ENCODE data around the gene JARID2.

The JARID2 gene

DNA sequence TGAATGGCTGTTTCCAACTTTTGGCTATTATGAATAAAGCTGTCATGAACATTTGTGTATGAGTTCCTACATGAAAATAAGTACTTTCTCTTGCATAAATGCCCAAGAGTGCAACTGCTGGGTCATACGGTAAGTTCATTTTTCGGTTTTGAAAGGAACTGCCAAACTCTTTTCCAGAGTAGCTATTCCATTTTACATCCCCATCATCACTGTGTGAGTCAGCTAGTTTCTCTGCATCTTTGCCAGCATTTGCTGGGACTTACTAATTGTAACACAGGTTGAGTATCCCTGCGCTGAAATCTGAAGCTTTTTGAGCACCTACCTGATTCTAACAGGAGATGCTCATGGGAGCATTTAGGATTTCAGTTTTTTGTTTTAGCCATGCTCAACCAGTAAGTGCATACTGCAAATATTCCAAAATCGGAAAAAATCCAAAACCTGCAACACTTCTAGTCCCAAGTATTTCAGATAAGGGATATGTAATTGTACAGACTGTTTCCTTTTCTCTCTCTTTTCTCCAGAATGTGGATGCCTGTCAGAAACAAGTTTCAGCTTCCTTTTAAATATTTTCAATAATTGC, 298.5 kb downstream of the JARID2 start:
- no peak overlapping the region for H3K4me3 ChIP-seq (ENCODE audit: low read depth, low read length)
- TF ChIP-seq, protein P1, sequence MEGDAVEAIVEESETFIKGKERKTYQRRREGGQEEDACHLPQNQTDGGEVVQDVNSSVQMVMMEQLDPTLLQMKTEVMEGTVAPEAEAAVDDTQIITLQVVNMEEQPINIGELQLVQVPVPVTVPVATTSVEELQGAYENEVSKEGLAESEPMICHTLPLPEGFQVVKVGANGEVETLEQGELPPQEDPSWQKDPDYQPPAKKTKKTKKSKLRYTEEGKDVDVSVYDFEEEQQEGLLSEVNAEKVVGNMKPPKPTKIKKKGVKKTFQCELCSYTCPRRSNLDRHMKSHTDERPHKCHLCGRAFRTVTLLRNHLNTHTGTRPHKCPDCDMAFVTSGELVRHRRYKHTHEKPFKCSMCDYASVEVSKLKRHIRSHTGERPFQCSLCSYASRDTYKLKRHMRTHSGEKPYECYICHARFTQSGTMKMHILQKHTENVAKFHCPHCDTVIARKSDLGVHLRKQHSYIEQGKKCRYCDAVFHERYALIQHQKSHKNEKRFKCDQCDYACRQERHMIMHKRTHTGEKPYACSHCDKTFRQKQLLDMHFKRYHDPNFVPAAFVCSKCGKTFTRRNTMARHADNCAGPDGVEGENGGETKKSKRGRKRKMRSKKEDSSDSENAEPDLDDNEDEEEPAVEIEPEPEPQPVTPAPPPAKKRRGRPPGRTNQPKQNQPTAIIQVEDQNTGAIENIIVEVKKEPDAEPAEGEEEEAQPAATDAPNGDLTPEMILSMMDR (IDR thresholded peaks at IDR 0.05; ENCODE audit: low read depth, low read length) = no peak

DNA sequence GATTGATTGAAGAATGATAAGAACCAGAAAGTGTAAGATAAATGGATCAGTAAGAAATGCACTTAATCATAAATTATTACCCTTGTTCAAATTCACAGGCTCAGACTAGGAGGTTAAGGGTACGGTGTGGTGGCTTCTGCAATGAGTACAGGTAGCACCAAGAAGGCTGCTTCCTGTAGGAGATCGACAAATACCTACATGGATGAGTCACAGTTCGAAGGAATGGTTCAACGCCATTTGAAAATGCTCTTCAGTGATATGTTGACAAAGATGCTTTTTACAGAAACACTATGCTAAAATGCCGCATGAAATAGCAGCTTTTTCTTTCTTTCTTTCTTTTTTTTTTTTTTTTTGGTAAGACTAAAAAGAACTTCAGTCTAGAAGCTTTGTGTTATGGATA, 300.7 kb downstream of the JARID2 start:
- TF ChIP-seq, protein P1 (IDR thresholded peaks at IDR 0.05; ENCODE audit: low read depth, low read length) = no peak
- H3K4me3 ChIP-seq (ENCODE audit: low read depth, low read length) = no peak overlapping the region

DNA sequence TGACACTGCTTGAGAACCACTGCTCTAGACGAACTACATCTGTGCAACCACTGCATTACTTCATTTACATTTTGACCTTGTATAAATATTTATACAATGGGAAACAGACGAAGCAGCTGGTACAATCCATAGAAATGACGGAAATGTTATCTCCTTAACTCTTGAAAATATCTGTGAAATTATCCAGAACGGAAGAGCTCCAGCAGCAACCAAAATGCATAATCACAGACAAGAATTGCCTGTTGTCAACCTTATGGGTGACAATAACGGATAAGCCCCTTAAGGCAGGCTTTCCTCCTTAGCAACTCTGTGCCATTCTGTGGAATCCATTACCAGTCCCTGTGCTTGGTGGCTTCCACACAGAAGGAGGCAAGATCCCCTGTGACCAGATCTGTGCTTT, 301.5 kb downstream of the JARID2 start:
- TF ChIP-seq, protein P1 (IDR thresholded peaks at IDR 0.05; ENCODE audit: low read depth, low read length) = no peak

DNA sequence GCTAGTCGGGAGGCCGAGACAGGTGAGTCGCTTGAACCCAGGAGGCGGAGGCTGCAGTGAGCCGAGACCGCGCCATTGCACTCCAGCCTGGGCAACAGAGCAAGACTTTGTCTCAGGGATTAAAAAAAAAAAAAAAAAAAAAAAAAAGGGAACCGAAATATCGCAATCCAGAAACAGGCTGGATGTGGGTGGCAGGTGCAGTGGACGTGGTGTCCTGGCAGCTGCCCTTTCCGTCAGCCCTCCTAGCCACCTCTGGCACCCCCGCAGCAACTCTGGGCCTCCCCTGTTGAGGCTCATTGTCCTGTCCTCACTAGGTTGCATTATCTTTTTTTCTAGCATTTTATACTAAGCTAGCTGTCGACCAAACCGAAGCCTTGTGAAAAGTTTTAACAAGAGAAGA, 303.5 kb downstream of the JARID2 start:
- H3K4me3 ChIP-seq (ENCODE audit: low read depth, low read length) = no peak overlapping the region
- TF ChIP-seq, protein P1 (IDR thresholded peaks at IDR 0.05; ENCODE audit: low read depth, low read length) = no peak

More for the DNA sequence above, 301.5 kb downstream of the JARID2 start:
- no peak overlapping the region for H3K4me3 ChIP-seq (ENCODE audit: low read depth, low read length)

DNA sequence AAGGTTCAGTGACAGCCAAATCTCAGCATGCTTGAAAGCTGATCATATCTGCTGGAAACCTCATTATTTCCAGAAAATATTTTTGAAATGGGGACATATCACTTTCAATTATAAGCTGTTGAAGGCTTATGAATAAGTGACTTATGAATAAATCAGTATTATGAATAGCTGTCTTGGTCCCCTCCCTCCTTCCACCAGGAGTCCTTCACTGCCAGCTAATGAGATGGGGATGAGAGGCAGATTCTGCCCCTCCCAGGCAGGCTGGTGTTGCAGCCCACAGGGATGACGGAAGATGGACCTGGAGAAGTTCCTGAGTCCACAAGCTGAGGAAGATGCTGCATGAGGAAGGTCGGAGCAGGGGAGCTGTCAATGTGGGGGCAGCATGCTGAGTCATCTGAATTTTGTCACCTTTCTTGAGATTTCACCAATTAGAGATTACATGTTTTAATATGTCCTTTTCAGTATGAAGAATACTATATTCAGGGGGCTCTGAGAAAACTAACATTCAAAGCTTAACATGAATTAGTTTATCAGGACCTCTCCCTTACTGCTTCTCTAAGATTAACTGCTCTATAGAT, 304.8 kb downstream of the JARID2 start:
- no peak overlapping the region for H3K4me3 ChIP-seq (ENCODE audit: low read depth, low read length)
- TF ChIP-seq, protein P1 (IDR thresholded peaks at IDR 0.05; ENCODE audit: low read depth, low read length) = no peak

DNA sequence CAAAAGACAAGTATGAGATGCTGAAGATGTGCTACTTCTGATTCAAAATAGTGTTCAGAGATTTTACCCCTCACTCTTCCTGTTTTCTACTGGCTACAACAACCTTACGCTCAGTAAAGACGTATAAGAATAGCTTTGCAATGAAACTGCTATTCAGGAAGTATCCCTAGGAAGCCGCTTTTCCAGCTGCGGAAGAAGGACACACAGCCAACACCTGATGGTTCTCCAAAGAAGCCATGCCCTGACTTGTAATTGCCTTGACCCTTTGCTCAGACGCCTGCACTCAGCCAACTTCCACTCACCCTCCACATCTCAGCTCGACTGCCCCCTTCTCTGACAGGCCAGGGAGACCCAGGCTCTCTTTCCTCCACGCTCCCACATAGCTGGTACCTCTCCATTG, 305.4 kb downstream of the JARID2 start:
- no peak overlapping the region for H3K4me3 ChIP-seq (ENCODE audit: low read depth, low read length)

DNA sequence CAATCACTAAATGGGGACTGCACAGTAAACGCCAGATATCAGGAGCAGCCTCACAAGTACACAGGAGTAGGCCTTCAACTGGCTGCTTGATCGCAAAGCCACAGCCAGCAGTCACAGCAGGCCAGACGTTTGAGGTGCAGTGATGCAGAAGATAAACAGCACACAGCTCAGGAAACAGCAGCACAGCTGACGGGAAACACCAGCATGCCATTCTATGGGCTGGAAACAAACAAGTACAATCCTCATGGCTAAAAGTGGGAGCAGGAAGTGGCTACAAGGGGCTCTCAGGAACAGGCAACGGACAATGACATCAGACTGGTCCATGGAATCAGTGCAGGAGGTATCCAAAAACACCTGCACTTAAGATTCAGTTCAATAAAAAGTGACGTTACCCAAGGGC, 305.9 kb downstream of the JARID2 start:
- TF ChIP-seq, protein P1 (IDR thresholded peaks at IDR 0.05; ENCODE audit: low read depth, low read length) = no peak
- H3K4me3 ChIP-seq (ENCODE audit: low read depth, low read length) = no peak overlapping the region

More for the DNA sequence above, 305.4 kb downstream of the JARID2 start:
- TF ChIP-seq, protein P1 (IDR thresholded peaks at IDR 0.05; ENCODE audit: low read depth, low read length) = no peak
